Vagina (tissue), 2 donors: Measurements from ENCODE around the gene IFNL2.

Source experiments
- POLR2AphosphoS5 ChIP-seq, 2 donors: sonication (generic); formaldehyde crosslinking; IDR thresholded peaks; one replicate each; pipeline ENCODE4 v1.9.0; 2017; ENCODE audit warnings: antibody characterized with exemption in 2 of 2, mild to moderate bottlenecking in 2 of 2, low read depth in 1 of 2; ENCODE audit not compliant: insufficient read depth in 1 of 2
- TF ChIP-seq, protein P1 (sequence below), 3 experiments: fragments of 450-650 bp in 2 of 3; fragments of 200-600 bp in 1 of 3; sonication (generic) in 1 of 3; IDR thresholded peaks; one replicate each; pipeline ENCODE4 v1.5.1; 2017 to 2019; ENCODE audit warnings: antibody characterized with exemption in 3 of 3, mild to moderate bottlenecking in 2 of 3, moderate library complexity in 2 of 3

GRCh38 chr19:39304185-39304513, 36.0 kb downstream of the IFNL2 start:
- TF ChIP-seq, protein P1, sequence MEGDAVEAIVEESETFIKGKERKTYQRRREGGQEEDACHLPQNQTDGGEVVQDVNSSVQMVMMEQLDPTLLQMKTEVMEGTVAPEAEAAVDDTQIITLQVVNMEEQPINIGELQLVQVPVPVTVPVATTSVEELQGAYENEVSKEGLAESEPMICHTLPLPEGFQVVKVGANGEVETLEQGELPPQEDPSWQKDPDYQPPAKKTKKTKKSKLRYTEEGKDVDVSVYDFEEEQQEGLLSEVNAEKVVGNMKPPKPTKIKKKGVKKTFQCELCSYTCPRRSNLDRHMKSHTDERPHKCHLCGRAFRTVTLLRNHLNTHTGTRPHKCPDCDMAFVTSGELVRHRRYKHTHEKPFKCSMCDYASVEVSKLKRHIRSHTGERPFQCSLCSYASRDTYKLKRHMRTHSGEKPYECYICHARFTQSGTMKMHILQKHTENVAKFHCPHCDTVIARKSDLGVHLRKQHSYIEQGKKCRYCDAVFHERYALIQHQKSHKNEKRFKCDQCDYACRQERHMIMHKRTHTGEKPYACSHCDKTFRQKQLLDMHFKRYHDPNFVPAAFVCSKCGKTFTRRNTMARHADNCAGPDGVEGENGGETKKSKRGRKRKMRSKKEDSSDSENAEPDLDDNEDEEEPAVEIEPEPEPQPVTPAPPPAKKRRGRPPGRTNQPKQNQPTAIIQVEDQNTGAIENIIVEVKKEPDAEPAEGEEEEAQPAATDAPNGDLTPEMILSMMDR (IDR thresholded peaks at IDR 0.05): no peak
- no peak for TF ChIP-seq POLR2AphosphoS5 (IDR thresholded peaks at IDR 0.05; ENCODE audit: insufficient read depth in 1 of 2, low read depth in 1 of 2)
